Measurements from ENCODE around the gene PLCD3.

PLCD3 gene

DNA sequence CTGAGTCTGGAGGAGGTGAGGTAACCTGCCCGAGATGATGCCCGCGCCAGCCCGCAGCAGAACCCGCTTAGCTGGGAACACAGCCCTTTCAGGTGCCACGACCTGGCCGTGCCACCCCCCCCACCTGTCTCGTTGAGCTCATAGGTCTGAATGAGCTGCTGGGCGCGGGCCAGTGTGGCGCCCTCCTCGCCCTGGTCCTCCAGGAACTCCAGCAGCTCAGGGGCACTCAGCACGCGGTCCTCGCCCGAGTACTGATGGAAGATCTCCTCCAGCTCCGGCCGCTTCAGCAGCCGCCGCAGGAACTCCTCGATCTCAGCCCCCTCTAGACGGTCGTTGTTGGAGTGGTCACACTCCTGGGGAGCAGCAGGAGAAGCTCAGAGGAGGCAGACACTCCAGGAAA, 13.6 kb downstream of the PLCD3 start:
- no peak for DNase-seq (ENCODE audit: extremely low read depth in 1 of 2, low read depth in 1 of 2)

DNA sequence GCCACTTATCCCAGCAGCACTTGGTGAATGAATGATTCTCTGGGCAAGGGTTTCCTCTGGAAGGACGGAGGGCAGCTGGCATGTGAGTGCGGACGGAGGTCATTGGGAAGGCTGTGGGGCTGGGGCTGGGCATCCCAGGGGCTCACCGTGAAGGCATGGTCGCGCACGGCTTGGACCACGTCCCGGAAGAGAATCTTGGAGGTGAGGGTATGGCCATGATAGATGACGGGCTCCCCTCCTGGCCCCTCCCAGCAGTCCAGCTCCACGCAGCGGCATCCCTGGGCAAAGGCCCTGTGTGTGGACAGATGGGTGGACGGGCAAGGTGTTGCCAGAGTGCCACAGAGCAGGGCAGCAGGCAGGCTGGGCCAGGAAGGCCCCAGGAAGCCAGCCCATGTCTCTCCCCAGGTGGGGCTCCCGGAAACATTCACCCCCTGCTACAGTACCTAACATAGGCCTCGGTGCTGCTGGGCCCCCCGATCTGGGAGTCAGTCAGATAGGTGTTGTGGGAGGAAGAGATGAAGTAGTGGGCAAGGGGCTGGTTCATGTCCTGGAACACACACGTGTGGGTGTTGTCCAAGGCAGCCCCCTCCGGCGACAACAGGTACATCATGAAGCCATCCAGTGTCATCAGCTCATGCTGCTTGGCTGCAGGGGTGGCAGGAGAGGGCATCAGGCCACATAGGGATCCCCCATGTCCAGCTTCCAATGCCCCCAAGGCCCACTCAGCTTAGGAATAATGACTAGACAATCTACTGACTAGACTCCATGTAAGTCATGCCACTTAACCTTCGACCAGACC, 14.3 kb downstream of the PLCD3 start:
- DNase-seq (ENCODE audit: extremely low read depth in 1 of 2, low read depth in 1 of 2) = no peak

DNA sequence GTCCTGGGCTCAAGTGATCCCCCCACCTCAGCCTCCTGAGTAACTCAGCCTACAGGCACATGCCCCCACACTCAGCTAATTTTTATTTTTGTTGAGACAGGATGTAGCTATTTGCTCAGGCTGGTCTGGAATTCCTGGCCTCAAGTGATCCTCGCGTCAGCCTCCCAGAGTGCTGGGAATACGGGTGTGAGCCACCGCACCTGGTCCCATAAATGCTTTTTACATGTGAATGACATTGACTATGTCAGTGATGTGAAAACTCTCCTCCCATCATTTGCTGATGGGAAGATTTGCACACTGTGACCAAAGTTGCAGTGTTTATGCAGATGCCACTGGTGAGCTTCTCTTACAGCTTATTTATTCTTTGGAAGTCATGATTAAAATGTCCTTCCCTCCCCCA, 15.0 kb downstream of the PLCD3 start:
- DNase-seq (ENCODE audit: extremely low read depth in 1 of 2, low read depth in 1 of 2) = no peak

DNA sequence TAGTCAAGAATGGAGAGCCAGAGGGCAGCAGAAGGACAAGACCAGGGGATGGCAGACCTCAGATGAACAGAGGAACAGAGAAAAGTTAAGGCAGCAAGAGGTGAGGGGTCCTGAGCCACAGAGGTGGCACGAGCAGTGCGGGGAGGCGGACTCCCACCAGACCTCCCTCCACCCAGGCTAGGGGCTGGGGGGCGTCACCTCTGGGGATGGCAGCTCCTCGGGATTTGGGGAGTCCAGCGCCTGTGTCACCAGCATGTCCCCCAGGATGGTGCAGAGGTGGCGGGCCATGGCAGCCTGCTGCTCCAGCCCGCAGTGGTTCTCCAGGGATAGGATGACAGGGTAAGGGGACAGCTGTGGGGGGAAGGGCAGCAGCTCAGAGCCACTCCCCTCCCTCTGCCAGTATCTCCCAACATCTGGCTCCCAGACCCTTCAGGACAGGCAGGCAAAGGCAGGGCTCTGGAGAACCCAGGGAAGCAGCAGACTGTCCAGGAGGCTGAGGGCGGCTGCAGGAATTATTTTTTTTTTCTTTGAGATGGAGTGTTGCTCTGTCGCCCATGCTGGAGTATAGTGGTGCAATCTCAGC, 15.8 kb downstream of the PLCD3 start:
- no peak for DNase-seq (ENCODE audit: extremely low read depth in 1 of 2, low read depth in 1 of 2)

DNA sequence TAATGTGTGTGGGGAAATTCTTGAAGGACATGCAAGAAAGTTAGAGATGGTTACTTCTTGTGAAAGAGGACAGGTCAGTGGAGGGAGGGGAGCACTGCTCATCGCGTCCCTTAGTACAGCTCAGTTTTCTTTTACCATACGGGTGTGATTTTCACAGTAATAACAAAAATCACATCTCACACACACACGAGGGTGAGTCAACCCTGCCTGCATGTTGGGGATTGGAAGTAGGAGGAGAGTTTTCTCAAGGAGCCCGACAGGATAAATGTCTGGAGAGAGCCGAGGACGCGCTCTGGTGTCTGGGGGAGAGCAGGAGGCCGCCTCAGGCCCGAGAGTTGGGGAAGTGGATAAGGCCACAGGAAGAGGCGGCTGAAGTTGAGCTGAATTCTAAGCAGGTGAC, 16.4 kb downstream of the PLCD3 start:
- DNase-seq (ENCODE audit: extremely low read depth in 1 of 2, low read depth in 1 of 2) = no peak

DNA sequence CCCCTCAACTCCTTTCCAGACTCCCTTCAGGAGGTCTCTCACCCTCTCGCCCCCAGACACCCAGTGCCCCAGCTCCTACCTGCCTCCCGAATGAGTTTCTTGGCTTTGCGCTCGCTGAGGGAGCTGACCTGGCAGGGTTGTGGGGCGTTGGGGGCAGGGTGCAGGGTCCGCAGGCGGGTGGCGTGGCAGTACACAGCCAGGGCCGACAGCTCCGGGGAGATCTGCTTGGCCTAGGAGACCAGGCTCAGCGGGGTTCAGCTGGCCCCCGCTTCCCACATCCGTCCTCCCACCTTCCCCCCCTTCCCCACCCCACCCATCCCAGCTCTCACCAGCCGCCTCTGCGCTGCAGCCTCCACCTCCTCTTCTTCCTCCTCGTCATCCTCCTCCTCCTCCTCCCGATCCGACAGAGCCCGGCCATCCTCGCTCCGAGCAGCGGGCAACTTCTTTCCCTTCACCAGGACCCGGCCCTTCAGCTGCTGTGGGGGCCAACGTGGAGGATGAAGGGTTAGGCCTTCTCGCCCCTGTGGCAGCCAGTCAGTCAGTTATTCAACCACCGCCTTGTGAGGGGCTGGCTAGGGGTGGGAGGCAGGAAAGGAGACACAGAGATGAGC, 17.2 kb downstream of the PLCD3 start:
- DNase-seq (ENCODE audit: extremely low read depth in 1 of 2, low read depth in 1 of 2) = no peak

DNA sequence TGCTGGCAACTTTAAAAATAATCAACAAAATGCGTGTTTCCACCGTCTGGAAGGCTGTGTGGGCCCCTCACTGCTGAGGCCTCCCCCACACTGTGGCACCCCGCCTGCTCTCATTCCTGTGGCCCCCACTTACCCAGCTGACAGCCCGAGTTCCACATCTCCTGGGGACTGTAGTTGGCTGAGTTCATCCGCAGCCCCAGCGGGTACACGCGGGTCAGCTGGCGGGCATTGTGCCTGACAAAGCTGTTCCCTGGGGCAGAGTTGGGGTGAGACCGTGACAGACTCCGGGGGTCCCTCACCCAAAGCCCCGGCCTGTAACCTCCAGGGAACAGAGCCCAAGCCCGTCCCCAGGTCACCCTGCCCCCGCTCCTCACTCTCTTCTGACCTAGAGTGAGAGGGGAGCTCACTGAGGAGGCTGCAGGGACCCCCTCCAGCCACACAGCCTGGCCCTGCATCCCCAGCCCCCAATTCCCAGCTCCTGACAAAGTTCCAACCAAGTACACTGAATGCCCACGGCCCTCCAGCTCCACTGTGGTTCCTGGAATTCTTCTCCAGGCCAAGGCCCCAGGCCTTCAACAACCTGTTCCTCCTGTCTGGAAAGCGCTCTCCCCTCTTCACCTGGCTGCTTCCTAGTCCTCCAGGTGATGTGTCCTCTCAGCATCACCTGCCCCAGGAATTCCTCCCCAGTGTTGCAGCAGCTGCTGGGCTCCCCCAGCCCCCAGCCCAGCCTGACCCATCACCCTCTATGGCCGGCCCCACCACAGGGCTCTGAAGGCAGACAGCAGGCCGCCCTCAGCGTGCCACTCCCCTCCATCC, 18.0 kb downstream of the PLCD3 start:
- DNase-seq (ENCODE audit: extremely low read depth in 1 of 2, low read depth in 1 of 2) = no peak

DNA sequence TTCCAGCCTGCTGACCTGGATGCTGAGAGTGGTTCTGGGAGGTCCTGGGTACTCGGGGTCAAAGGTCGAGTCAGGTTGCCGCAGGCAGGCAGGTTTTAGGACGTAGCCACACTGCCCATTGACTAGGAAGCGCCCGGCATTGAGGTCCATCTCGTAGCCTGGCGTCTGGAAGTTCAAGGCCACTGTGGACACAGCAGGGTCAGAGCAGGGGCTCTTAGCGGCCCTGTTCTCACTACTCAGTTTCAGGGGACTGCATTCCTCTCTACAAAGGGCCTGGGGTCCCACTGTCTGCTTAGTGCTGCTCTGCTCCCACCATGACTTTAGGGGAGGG, 18.9 kb downstream of the PLCD3 start:
- DNase-seq (ENCODE audit: extremely low read depth in 1 of 2, low read depth in 1 of 2) = no peak

DNA sequence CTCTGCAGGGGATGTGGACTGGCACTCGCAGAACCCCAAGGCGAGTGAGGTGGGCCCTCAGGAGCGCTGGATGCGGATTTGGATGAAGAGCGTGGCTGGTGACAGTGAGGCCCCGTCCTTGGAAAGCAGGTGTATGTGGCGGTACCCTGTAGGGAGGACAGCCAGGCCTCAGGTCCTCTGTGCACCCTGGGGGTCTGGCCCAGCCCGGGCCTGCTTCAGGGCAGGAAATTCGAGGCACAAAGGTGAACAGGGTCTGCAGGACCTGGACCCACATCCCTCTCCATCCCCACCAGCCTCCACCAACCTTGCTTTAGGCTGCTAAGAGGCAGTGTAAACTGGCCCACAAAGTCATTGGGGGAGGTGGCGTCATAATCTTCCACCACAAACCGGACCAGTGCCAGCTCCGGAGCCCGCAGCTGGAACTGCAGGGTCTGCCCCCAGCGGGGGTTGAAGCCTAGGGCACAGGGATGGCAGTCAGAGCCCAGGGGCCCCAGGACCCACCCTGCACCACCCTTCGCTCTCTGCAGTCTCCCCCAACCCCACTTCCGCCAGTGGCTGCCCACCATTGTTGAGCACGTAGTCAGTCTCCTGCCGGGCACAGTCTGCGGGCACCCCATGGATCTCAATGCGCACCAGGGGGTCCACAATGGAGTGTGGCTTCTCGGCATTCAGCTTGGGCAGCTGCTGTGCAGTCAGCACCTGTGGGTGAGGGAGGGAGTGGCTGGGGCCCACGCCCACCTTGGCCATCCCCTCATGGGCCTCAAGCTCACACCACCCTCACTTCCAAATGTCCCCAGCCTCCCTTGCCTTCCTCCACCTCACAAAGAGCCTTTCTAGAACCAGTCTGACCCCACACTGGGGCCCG, 19.5 kb downstream of the PLCD3 start:
- DNase-seq (ENCODE audit: extremely low read depth in 1 of 2, low read depth in 1 of 2) = no peak

DNA sequence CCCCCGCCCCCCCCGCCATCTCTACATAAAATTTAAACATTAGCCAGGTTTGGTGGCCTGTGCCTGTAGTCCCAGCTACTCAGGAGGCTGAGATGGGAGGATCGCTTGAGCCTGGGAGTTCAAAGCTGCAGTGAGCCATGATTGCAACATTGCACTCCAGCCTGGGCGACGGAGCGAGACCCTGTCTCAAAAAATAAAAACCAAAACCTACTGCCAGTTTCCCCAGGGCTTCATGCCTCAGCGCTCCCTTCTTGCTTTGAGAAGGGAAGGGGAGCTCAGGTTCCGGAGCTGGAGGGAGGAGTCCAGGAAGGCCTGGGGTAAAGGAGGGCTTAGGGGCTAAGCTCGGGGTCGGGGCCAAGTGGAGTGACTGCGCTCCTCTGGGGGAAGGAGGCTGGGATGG, 20.5 kb downstream of the PLCD3 start:
- DNase-seq (ENCODE audit: extremely low read depth in 1 of 2, low read depth in 1 of 2) = no peak

DNA sequence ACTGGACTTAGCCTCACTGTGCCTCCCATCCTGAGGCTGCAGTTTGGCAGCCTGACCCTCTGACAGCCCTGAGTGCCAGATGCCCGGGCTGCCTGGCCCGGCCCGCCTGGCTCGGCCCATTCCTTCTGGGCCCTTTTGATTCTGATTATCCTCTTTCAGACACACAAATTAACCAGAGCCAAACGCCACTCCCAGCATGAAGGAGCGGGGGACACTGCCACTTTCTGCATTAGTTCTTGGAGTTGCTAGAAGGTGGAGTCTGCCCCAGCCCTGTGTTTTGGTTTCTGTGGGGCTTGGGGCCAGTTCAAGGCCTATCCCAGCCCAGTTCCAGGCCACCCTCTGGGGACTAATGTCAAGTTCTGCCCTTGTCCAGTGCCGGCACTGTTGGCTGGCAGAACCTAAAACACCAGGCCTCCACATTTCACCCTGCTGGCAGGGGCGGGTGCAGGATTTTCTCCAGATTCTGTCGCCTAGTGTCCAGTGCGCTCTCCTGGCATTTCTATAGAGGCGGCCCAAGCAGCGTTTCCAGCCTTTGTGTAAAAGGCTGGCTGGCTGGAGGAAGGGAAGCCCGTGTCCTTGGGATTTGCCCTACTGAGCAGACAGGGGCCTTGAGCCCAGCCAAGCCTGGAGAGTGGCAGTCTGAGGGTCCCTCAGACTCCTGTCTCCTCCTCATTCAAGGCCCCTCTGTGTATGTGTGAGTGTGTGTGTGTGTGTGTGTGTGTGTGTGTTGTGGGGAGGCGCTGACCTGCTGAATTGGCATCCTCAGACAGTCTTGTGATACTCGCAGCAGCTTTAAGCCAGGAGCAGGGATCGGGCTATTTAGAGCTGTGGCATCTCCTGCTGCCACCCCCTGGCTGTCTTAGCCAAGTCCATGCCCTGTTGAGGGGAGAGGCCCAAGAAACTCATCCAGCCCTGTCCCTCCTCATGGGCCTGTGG, 21.4 kb downstream of the PLCD3 start:
- DNase-seq (ENCODE audit: extremely low read depth in 1 of 2, low read depth in 1 of 2) = no peak

DNA sequence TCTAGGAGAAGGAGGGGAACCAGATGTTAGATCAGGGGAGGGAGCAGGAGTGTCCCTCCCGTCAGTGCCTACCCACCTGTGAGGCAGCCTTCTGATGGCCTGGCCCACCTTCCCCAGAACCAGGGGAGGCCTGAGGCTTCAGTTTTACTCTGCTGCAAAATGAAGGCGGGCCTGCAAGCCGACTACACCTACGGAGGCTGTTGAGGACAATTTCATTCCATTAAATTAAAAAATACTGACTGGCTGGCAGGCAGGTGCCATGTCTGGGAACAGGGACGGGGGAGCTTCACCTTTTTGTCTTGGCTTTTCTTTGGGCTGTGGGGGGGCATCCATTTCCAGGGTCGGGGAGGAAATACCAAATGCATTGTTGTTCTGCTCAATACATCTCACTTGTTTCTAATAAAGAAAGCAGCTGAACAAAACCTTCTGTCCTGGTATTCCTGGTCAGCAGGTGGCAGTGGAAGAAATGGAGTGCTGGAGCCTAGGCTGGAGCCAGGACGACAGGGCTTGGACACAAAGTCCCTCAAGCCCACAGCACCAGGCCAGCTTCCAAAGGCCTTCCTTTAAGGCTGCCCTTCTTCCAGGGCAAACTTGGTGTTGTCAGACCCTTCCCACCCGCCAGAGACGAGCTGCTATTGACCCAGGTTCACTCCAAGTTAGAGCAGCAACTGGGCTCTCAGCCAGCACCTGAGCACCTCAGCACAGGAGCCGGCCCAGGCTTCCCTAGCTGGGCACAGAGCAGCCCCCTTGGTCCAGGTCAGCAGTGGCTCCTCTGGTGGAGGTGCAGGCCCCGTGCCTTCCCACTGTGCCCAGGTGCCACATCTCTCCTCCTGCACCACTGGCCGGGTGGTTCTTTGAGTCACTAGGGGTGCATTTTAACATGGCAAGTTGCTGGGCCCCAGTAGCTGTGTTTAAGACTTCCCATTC, 23.5 kb downstream of the PLCD3 start:
- DNase-seq (ENCODE audit: extremely low read depth in 1 of 2, low read depth in 1 of 2) = no peak

DNA sequence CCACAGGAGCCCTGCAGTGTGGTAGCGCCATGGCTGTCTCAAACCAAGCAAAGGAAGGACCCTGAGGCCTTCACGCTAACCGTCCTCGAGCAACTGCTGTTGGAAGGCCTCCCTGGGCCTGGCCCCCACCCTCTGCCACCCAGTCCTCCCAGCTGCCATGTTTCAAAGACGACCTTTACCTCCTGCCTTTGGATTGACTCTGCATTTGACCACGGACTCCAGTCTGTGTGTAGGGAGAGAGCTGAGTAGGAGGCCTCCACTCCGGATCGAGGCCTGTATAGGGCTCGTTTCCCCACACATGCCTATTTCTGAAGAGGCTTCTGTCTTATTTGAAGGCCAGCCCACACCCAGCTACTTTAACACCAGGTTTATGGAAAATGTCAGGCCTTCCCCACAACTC, 24.3 kb downstream of the PLCD3 start:
- DNase-seq (ENCODE audit: extremely low read depth in 1 of 2, low read depth in 1 of 2) = no peak

DNA sequence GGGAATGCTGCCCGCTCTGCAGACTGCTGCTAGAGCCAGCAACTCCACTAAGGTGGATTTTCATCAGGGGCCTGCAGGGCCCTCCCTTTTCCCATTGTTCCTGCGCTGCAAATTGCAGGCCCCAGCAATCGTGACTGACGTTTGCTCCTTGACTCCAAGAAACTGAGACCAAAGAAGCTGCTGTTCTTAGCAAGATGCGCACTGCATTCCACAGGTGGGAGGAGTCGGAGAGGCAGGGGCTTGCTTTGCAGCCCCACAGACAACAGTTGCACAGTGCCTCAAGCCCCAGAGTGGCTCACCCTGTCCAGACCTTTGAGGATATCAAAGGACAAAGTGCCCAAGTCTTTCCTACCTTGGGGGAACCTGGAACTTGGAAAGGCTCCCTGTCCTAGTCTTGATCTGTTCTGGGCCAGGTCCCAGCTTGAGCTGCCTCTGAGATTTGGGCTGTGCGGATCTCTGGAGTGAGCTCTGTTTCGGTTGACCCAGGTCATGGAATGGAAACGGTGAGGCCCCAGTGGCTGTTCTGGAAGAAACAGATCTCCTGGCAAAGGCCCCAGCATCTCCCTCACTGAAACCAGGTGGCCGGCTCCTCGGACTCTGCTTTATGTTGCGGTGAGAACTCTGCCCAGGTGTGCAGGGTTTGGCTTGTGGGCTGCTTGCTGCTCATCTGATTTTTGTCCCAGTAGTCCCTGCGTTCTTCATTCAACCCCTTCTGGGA, 24.9 kb downstream of the PLCD3 start:
- no peak for DNase-seq (ENCODE audit: extremely low read depth in 1 of 2, low read depth in 1 of 2)

DNA sequence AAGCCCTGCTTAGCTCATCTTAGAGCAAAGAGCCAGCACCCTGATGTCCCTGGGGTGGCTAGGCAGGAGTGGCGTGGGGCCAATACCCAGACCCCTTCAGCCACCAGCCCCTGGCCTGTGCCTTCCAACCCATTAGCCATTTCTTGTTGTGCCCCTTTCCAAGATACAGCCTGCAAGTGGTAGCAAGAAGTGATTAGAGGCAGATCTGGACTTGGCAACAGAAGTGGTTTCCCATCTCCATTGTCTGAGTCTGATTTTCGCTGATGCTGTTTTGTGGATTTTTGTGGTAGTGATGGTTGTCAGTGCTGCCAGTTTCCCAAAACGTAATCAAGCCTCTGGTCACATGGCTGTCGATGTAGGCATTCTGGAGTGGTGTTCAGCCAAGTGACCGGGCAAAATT, 25.7 kb downstream of the PLCD3 start:
- DNase-seq (ENCODE audit: extremely low read depth in 1 of 2, low read depth in 1 of 2) = no peak

DNA sequence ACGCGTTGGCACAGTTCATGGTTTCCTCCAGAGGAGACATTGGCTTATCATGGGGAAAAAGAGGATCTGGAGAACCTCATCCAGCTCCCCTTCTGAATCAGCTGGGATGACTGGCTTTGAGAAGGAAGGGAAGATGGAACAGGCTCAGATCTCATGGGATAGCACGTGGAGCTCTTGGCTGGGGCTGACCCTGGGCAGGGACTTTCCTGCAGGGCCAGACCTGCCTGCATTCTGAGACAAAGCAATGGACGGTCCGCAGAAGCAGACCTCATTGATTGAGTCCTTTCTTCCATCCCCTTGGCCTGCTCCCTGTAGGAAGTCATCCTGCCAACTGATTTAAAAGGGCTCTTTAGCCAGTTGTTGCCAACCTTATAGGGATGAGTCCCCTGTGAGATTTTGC, 26.2 kb downstream of the PLCD3 start:
- no peak for DNase-seq (ENCODE audit: extremely low read depth in 1 of 2, low read depth in 1 of 2)

DNA sequence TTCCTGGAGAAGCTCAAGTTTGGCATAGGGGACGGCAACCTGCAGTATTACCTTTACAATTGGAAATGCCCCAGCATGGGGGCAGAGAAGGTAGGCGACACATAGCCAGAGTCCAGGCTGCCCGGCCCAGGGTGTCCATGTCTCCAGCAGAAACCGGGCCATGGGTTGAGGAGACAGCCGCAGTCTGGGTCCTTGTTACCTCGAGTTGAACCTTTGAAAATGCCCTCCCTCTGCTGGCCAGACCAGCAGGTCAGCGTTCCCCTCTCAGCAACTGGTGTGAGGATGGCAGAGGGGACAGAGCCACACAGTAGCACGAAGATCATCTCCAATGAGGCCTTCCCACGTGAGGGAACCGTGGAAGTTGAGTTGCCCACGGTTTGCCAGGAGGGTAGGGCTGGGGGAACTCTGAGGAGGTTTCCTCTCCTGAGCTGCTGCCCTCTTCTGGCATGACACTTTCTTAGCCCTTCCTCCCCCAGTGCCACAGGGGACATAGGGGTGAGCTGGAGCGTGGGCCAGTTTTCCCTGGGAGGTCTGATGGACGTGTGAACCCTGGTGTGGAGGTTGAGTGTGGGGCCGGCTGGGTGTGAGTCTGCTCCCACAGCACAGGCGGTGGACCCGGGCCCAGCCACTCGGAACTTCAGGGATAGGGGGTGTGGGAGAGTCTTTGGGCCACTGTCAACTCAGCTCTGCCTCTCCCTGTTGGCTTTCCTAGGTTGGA, 27.2 kb downstream of the PLCD3 start:
- DNase-seq (ENCODE audit: extremely low read depth in 1 of 2, low read depth in 1 of 2) = no peak
